HG03575 (cell line): ENCODE results near the gene HCN2.
"Not testable (repeated sequence)": the region's sequence is repeated elsewhere in the genome, so short reads cannot be mapped to it uniquely, and the experiment has no call there.

Experiments
- ATAC-seq: cut with Tn5 transposase; IDR thresholded peaks from one replicate; pipeline ENCODE4 v1.9.1; 2021; ENCODE audit not compliant: unreplicated experiment, insufficient number of reproducible peaks, low FRiP score; ENCODE audit errors: extremely low read depth

HCN2 gene

DNA sequence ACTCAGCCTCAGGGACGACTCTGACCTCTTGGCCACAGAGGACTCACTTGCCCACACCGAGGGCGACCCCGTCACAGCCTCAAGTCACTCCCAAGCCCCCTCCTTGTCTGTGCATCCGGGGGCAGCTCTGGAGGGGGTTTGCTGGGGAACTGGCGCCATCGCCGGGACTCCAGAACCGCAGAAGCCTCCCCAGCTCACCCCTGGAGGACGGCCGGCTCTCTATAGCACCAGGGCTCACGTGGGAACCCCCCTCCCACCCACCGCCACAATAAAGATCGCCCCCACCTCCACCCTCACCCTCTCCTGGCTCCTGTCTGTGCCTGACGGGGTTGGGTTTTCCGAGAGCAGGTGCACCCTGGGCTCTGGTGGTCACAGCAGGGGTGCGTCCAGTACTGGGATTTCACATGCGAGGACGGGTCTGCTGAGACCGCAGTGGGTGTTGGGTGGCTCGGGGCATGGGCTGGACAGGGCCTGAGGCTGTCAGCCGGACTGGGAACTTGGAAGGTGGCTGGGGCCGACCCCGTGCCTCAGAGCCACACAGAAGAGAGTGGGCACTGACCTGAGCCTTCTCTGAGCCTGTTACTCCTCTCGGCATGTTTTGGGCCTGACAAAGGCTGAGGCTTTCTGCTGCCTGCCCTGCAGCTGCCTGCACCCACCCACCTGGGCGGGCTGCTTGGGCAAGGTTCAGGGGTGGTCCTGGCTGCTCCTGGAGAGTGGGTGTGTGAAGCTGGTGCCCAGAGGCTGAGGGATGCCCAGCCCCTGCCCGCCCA lies 6.3 kb upstream of the HCN2 start:
- ATAC-seq: no peak

DNA sequence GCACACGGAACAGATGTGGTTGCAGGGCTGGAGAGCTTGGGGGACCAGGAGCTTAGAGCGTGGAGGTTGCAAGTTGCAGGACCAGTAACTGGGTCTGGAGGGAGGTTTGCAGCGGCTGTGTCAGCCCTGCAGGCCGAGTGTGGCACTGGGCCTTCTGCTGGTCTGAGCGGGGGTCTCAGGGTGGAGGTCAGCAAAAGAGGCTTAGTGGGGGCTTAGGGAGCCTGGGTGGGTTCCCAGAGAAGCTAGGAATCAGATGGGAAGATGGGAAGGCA lies 5.8 kb upstream of the HCN2 start:
- no peak for ATAC-seq

DNA sequence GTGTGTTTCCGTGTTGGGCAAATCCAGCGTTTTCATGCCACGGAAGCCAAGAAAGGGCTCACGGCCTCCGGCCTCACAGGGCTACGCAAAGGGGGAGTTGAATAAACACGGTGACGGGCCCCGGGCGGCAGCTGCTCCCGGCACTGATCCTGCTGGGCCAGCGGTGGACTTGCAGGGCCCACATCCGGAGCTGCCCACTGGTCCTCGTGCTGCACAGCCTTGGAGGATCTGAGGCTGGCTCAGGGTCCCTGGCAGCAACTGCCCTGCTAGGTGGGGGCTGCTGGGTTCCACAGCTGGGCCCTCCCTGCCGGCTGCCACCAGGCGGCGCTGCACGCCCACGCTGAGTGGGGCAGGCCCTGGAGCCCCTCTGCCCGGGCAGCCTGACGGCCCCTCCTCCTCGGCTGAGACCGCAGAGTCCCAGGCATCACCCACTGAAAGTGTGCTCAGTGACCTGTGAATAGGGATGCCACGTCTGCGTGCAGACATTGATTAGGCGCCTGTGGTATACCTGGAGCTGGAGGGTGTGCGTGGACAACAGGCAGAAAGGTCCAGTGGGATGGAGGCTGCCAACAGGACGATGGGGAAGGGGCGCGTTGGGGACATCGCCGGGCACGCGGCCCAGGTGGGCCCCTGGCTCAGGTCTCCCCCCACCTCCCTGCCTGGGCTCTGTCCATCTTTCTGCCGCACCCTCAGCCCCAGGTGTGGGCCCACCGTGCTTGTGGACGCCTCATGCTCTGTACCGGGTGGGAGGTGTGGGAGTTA lies 5.3 kb upstream of the HCN2 start:
- ATAC-seq: no peak

DNA sequence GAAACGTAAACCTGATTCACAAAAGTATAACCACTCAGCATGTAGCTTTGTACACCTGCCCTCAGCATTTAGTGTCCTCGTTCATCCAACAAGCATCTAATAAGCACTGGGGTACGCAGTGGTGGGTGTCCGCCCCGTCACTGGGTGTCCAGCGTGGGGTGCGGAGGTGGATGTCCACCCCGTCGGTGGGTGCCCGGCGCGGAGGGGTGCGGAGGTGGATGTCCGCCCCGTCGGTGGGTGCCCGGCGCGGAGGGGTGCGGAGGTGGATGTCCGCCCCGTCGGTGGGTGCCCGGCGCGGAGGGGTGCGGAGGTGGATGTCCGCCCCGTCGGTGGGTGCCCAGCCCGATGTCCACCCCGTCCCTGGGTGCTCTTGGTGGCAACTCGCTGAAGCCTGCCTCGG lies 4.5 kb upstream of the HCN2 start:
- not testable (repeated sequence) for ATAC-seq

DNA sequence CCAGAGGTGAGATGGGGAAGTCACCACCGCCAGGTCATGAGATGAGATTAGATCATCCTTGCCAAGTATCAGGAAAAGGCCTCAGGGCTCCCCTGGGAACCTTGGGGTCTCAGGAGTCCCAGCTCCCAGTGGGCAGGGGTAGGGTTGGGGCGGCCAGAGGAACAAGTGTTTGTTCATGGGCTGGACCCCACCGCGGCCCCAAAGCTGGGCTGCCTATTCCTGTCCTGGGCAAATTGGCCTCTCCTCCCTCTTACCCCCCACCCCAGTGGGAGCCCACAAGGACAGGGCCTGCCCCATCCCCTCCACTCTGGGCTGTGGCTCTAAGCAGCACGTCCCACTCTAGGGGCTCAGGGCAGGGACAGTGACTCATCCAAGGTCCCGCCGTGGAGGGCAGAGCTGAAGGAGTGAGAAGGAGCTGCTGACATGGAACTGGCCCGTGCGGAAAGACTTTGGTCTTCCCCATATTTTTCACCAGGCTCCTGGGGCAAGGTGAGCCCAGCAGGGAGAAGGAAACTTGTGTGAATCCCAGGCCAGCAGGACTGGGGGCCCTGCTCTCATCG lies 4.0 kb upstream of the HCN2 start:
- ATAC-seq: no peak

DNA sequence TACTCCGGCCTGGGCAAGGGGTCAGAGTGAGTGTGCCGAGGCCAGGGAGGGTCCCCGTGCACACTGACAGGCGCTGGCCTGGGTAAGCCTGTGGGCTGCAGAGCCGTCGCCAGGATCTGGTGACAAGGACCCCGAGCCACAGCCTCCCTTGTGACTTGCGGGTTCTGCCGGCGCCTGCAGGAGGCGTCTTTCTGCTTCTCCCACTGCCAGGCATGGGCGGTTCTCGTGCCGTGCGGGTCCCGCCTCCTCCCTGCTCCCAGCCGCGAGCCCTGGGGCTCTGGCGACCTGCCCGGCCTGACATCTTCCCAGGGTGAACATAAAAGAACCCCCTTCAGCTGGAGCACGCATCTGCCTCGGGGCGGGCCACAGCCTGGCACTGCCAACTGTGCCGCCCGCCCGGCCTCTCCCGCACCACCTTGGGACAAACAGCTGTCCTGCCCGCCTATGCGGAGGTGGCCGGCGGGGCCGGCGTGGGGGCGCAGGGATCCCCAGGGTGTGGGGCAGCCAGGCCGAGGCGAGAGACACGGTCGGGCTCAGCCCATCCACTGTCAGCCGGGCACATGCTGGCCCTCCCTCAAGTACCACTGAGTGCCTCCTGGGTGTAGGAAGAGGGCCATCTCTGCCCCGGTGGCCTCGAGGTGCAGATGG lies 1.5 kb upstream of the HCN2 start:
- ATAC-seq: no peak

DNA sequence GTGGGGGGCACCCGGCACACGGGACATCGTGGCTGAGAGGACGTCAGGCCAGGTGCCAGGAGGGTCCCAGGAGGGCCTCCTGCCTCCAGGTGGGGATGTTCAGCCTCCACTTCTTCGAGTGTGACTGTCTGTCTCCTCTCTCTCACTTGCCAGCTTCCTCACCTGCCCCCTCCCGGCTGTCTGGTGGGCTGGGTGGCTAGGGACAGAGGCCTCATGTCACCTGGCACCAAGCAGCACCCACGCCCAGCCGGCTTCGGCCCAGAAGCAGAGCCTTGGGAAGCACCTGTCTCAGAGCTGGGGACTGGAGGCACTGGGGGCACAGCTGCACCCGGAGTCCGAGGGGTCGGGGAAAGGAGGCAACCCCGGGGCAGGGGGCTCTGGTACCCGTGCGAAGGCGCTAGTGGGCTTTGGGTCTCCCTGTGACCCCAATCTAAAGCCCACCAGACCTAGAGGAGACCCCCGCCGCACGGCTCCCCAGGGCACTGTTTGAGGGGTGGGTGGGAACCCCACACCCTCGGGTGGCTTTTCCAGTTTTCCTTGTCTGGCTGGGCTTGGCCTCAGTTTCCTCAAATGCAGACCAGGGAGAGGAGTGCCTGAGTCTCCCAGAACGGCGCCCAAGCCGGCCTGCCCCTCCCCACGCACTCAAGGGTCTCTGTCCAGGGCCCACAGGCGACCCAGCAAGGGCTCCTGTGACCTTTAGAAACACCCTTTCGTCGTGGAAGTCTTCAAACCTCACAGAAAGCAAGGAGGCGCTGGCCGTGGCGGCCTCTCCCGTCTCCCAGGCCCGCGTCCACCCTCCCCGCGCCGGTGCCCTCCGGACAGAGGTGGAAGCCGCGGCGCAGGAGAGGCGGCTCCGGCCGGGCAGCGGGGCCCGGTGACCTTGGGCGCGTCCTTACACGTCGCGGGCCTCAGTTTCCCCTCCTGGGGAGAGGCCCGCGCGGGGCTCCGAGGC lies 664 bp upstream of the HCN2 start:
- ATAC-seq: no peak

DNA sequence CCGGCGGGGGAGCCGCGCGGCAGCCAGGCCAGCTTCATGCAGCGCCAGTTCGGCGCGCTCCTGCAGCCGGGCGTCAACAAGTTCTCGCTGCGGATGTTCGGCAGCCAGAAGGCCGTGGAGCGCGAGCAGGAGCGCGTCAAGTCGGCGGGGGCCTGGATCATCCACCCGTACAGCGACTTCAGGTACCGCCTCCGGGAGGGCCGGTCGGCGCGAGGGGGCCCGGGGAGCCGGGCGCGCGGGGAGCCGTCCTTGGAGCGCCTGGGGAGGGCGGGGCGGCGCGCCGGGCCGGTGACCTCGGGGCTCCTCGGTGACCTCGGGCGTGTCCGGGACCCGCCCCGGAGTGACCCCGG lies 690 bp downstream of the HCN2 start:
- ATAC-seq: no peak

DNA sequence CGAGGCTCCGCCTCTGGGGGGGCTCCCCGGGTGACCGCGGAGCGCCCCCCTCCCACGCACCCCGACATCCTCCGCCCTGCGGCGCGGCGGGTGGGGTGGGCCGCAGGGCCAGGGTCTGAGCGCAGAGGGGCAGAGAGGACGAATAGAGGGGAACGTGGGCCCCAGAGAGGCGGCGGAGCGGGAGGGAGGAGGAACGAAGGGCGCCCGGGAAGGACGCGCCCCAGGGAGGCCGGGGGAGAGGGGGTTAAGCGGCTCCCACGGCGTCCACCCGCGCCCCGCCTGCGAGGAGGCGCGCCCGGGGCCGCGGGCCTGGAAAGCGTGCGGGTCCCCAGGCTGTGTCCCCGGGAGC lies 1.0 kb downstream of the HCN2 start:
- no peak for ATAC-seq

DNA sequence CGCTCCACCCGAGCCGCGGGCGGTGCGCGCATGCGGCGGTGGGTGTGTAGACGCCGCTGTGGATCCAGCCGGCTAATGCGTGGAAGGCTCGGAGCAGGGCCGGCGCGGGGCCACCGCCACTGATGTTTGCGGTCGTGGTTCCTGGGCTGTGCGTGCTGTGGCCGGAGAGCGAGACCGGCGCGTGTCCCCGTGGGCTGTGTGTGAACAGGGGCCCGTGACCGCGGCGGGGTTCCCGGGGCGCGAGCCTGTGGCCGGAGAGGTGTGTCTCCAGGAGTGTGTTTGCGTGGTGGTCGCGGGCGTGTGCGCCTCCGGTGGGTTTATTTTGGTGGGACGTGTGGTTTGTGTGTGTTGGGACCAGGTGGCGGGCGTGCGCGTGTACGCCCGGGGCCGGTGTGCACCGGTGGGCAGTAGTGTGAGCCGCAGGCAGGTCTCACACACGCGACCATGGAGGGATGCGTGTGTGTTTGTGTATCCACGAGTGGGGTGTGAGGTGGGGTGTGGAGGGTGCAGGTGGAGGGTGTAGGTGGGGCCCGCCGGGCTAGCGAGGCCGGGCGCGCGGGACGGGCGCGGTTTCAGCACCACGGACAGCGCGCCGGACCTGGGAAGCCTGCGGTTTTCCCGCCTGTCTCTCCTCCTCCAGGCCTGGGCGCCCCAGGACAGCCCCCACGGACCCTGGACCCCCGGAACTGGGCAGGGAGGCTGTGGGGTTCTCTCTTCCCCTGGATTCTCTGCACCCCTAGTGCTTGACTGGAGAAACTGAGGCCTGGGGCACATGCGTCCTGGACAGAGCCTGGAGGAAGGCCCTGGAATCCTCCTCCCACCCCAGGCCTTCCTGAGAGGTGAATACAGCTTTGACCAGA lies 1.6 kb downstream of the HCN2 start:
- ATAC-seq: no peak

DNA sequence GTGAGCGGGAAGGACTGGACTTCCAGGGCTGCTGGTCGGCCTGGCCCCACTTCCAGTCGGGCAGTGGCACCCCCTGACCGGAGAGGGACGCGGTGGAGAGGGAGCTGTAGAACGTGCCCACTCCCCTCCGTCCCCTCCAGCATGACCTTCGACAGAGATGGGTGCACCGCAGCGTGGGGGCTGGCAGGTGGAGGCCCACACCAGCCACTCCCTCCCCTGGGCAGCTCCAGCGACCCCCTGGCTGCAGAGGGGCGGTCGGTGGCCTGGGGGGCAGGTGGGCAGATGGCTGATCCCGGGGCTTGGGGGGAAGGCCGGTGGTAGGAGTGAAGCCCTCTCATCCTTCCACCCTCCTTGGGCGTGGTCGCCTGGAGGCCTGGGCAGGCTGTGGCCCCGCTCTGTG lies 2.4 kb downstream of the HCN2 start:
- ATAC-seq: no peak

DNA sequence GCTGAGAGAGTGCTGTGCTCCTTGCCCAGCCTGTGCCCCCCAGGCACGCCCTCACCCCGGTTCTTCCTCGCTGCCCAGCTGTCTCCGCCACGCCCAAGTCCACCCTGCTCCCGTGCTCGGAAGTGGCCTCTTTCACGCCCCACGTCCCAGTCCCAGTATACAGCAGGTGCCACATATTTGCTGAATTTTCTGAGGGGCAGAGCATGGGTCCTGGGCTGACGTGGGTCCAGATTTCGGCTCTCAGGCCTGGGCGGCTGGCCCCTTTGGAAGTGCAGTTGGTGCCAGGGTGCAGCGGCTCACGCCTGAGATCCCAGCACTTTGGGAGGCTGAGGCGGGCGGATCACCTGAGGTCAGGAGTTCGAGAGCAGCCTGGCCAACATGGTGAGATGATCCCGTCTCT lies 3.4 kb downstream of the HCN2 start:
- ATAC-seq: no peak

DNA sequence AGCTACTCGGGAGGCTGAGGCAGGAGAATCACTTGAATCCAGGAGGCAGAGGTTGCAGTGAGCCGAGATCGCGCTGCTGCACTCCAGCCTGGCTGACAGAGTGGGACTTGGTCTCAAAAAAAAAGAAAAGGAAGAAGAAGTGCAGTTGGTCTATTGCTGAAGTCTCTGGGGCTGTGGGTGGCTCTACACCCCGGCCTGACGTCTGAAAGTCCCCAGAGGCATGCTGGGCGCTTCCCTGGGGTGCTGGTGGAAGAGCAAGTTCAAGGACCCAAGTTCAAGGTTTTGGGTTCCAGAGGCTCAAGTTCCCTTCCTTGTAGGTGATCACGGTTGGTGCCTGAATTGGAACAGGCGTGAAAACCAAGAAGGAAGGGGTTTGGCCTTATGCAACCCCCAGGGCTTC lies 3.8 kb downstream of the HCN2 start:
- ATAC-seq: no peak

DNA sequence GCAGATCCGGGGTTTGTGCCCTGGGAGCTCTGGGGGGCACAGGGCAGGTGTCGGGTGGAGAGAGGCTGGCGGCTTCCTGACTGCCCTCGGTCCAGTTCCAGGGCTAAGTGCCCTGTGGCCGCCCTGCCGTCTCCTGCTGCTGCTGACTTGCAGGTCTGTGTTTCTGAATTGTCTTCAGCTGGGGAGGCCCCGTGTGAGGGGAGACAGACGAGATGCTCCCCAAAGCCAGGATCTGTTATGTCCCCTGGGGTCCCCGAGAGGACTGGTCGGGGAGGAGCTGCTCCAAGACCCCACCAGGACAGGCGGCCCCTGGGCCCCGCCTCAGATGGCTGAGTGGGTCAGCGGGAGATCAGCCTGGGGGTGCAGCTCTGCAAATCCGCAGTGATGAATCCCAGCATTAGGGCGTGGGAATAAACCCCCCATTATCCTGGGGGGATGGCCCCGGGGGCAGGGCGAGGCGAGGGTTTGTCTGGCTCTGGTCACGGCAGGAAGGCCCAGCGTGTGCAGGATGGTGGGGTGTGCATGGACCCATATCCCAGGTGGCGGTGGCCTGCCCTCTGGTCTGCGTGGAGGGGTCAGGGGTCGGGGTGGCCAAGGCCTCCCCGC lies 4.7 kb downstream of the HCN2 start:
- ATAC-seq: no peak

DNA sequence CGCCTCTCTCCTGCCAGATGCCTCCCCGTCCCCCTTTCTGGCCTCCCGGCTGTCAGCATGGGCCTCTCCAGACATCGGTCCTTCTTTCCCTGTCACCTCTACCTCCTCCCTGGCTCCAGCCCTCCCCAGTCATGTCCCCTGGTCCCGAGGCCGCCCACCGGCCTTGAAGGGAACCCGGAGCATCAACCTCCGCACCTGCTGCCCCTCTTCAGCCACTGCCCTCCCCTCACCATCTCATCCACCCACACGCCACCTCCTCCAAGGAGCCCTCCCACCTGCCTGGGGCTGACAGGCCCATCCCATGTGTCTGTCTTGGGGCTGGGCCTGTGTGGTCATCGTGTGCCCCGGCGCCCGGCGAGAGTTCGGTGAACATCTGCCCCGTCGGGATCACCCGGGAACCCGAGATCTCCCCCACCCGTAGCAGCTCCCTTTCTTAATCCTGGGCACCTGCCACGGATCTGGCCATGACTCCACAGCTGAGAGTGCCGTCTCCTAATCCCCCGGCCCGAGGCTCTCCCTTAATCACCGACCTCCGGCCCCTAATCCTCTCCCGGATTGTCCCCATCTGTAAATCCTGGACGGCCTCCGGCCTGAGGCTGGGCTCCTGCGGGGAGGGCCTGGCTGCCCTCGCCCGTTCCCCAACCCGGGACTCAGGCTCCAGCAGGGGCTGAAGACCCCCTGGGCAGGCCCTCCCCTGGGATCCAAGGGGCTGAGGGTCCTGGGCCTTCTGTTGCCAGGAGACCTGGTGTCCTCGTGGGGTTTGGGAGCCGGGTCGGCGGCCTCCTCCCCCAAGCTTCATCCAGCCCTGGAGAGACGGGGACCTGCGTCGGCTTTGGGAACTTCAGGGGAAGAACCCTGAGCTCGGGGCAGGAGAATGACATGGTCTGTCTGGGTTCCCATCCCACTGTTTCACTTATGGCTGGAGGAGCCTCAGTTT lies 5.9 kb downstream of the HCN2 start:
- ATAC-seq: no peak

DNA sequence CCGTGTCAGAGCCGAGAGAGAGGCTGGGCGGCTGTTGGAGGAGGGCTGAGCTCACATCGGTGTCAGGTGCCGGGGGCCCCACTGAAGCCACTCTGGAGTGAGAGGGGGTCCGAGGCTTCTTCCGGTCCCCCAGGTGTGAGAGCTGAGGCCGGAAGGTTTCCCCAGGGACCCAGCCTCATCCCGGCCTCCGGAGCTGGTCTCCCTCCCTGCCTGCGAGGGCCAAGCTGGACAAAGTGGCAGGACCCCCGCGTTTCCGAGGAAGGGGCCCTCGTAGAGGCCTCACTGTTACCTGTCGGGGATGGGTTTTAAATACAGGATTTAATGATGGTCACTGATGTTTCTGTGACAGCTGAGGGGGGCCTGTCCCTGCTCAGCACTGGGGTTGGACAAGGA lies 6.6 kb downstream of the HCN2 start:
- ATAC-seq: no peak
